ENCODE measurements around the gene NUP58.

GRCh38 chr13:25280396-25280795, 21.0 kb upstream of the NUP58 start:
- TF ChIP-seq, protein P1, sequence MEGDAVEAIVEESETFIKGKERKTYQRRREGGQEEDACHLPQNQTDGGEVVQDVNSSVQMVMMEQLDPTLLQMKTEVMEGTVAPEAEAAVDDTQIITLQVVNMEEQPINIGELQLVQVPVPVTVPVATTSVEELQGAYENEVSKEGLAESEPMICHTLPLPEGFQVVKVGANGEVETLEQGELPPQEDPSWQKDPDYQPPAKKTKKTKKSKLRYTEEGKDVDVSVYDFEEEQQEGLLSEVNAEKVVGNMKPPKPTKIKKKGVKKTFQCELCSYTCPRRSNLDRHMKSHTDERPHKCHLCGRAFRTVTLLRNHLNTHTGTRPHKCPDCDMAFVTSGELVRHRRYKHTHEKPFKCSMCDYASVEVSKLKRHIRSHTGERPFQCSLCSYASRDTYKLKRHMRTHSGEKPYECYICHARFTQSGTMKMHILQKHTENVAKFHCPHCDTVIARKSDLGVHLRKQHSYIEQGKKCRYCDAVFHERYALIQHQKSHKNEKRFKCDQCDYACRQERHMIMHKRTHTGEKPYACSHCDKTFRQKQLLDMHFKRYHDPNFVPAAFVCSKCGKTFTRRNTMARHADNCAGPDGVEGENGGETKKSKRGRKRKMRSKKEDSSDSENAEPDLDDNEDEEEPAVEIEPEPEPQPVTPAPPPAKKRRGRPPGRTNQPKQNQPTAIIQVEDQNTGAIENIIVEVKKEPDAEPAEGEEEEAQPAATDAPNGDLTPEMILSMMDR (IDR thresholded peaks at IDR 0.05; ENCODE audit: low read depth, low read length, poor library complexity, severe bottlenecking) = no peak
- TF ChIP-seq EZH2phosphoT487 (IDR thresholded peaks at IDR 0.05; ENCODE audit: borderline replicate concordance, low read length) = no peak

All from DOHH2 (cell line).